Astrocyte of the cerebellum (primary cell): ENCODE results near the gene DHX16.

ENCODE experiments used
- DNase-seq: peaks from one replicate; pipeline ENCODE4 v3.0.0-alpha.2; 2011; ENCODE audit warnings: low read depth
- H3K4me3 ChIP-seq: 2 replicates; pipeline ENCODE4 v1.5.1; 2011; ENCODE audit warnings: mild to moderate bottlenecking, low read depth, low read length, moderate library complexity
- CTCF ChIP-seq: IDR thresholded peaks from 2 replicates; pipeline ENCODE4 v1.5.1; 2012; ENCODE audit warnings: low read length, low read depth, moderate library complexity, mild to moderate bottlenecking; ENCODE audit errors: missing control alignments
- in situ Hi-C: cut with HindIII; loops from 2 replicates; pipeline ENCODE4 v1.10.0; 2017; ENCODE audit warnings: low sequenced_read_pairs

The DHX16 gene

GRCh38 chr6:30615958-30616810, 56.6 kb downstream of the DHX16 start:
- in situ Hi-C loops = no loop called here
- peak overlapping the region; percentile 54 for H3K4me3 ChIP-seq
- no peak for DNase-seq
- no peak for TF ChIP-seq CTCF

GRCh38 chr6:30615219-30615957, 57.4 kb downstream of the DHX16 start:
- no peak for TF ChIP-seq CTCF
- peak; percentile 91 for DNase-seq
- peak overlapping the region; percentile 54 for H3K4me3 ChIP-seq
- in situ Hi-C loops = no loop called here

- peak overlapping the region; percentile 54 for H3K4me3 ChIP-seq
- in situ Hi-C loops = loop anchor here (5.0 kb wide), 1 partner anchor 53 kb away; no protein-coding TSS in a partner anchor
- peak; percentile 98 for DNase-seq
- TF ChIP-seq CTCF = no peak
Observed at GRCh38 chr6:30614843-30615218, 58.0 kb downstream of the DHX16 start.

GRCh38 chr6:30614044-30614842, 58.6 kb downstream of the DHX16 start:
- no peak for TF ChIP-seq CTCF
- no peak for DNase-seq
- H3K4me3 ChIP-seq = peak overlapping the region; percentile 54
- in situ Hi-C loops = loop anchor here (5.0 kb wide), 1 partner anchor 52 kb away; no protein-coding TSS in a partner anchor

GRCh38 chr6:30613251-30614043, 59.4 kb downstream of the DHX16 start:
- DNase-seq = no peak
- no peak overlapping the region for H3K4me3 ChIP-seq
- in situ Hi-C loops = loop anchor here (5.0 kb wide), 1 partner anchor 51 kb away; no protein-coding TSS in a partner anchor
- no peak for TF ChIP-seq CTCF
